Measurements from ENCODE around the gene ASXL1.

The ASXL1 gene

GRCh38 chr20:32325706-32326503, 32.2 kb upstream of the ASXL1 start:
- Histone ChIP-seq H3K9ac (no peak overlapping the region), H4K20me1 (no peaks in the 10 kb centered on the region; a peak in 1 of 22 replicates), H3K27me3 (no peaks in the 10 kb centered on the region), H3K4me2 (no peak overlapping the region), H3K36me3 (peaks cover 22 to 70% (median 37%) of the 10 kb centered on the region in 11 experiments), H3K9me3 (replicated peaks in 1 of 11) (no peaks in the 10 kb centered on the region), H3K27ac (no peak overlapping the region), H3K4me1 (peaks cover 2 to 7% (median 5%) of the 10 kb centered on the region in 10 experiments), H3K4me3 (no peak overlapping the region)
- no peak for TF ChIP-seq Cebpa-rat (IDR thresholded peaks at IDR 0.05)

DNA sequence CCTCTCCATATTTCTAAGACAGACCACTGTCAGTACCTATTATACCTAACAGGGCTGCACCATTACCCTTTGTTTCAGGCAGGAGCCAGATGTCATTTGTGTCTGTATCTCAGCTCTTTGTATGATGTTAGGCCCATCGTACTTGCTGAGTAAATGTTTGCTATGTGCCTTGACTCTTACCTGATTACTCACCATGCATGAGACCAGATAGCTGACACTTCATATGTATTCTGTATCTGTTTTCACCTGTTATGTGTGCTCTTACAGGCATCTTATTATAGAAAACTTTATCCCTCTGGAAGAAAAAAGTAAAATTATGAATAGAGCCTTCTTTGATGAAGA, 31.7 kb upstream of the ASXL1 start:
- Histone ChIP-seq H3K4me1 (peaks cover 8 to 13% (median 11%) of the 10 kb centered on the region in 10 experiments), H3K27ac (no peak overlapping the region), H3K4me3 (no peak overlapping the region), H3K9ac (no peak overlapping the region), H3K4me2 (no peak overlapping the region), H3K27me3 (no peaks in the 10 kb centered on the region), H3K9me3 (replicated peaks in 1 of 11) (no peaks in the 10 kb centered on the region), H4K20me1 (no peaks in the 10 kb centered on the region; a peak in 1 of 22 replicates), H3K36me3 (peaks cover 22 to 72% (median 40%) of the 10 kb centered on the region in 11 experiments)
- no peak for TF ChIP-seq Cebpa-rat (IDR thresholded peaks at IDR 0.05)

DNA sequence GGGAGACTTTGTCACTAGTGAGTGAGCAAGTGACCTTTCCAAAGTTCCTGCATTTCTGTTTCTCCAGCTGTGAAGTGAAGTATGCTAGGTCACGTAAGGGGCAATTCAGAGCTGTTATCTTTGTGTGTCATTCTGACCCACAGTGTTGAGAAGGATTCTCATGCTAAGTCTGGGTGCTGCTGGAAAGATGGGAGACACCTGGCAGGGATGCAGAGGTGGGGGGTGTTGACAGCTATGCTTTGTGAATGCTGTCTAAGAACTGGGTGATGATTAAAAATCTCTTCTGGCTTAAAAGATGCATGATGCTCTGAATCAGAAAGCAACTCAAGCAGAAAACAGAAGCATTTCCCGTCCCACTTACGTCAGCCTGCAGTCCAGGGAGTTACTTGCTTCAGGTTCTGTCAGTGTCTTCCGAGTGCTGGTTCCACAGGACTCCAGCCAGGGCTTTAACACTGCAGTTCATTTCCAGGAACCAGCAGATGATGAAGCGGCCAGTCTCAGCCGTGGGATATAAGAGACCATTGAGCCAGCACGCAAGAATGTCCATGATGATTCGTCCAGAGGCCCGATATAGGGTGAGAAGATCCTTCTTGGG, 30.9 kb upstream of the ASXL1 start:
- H3K27ac ChIP-seq: no peak overlapping the region
- H4K20me1 ChIP-seq: no peaks in the 10 kb centered on the region; a peak in 1 of 22 replicates

GRCh38 chr20:32329817-32330554, 28.1 kb upstream of the ASXL1 start:
- H3K9me3 ChIP-seq (replicated peaks in 1 of 11): no peaks in the 10 kb centered on the region
- H4K20me1 ChIP-seq: no peaks in the 10 kb centered on the region; a peak in 1 of 22 replicates
- no peaks in the 10 kb centered on the region for H3K27me3 ChIP-seq
- H3K4me2 ChIP-seq: peak overlapping the region in 2 of 11 experiments; percentile 54 to 74; a peak in 2 of 22 replicates
- H3K36me3 ChIP-seq: peaks cover 29 to 94% (median 65%) of the 10 kb centered on the region in 11 experiments
- H3K27ac ChIP-seq: no peak overlapping the region
- H3K4me3 ChIP-seq: no peak overlapping the region
- H3K9ac ChIP-seq: no peak overlapping the region
- peaks cover 12 to 46% (median 34%) of the 10 kb centered on the region in 10 experiments for H3K4me1 ChIP-seq
- TF ChIP-seq Cebpa-rat (IDR thresholded peaks at IDR 0.05): no peak

More for the DNA sequence above, 30.9 kb upstream of the ASXL1 start:
- H3K9me3 ChIP-seq (replicated peaks in 1 of 11): no peaks in the 10 kb centered on the region
- H3K9ac ChIP-seq: no peak overlapping the region
- H3K4me1 ChIP-seq: peaks cover 8 to 20% (median 17%) of the 10 kb centered on the region in 10 experiments
- H3K4me3 ChIP-seq: no peak overlapping the region
- H3K27me3 ChIP-seq: no peaks in the 10 kb centered on the region
- H3K36me3 ChIP-seq: peaks cover 22 to 75% (median 47%) of the 10 kb centered on the region in 11 experiments
- H3K4me2 ChIP-seq: no peak overlapping the region
- TF ChIP-seq Cebpa-rat (IDR thresholded peaks at IDR 0.05): no peak

DNA sequence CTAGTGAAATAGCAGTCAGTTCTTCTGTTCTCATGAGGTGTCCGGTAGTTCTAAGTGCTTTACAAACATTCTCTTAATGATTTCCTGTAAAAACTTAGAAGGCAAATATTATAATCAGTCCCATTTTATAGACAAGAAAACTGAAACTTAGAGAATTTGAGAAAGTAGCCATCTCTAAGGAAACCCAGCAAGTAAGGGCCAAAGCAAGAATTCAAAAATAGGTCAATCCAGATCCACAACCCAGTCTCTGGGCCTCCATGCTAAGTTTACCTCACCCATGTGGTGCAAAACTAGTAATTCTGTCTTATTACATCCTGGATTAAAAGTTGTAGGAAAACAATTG, 27.6 kb upstream of the ASXL1 start:
- no peak for TF ChIP-seq Cebpa-rat (IDR thresholded peaks at IDR 0.05)
- Histone ChIP-seq H3K36me3 (peaks cover 29 to 90% (median 65%) of the 10 kb centered on the region in 11 experiments), H4K20me1 (no peaks in the 10 kb centered on the region; a peak in 1 of 22 replicates), H3K4me1 (peaks cover 12 to 50% (median 34%) of the 10 kb centered on the region in 10 experiments), H3K9me3 (replicated peaks in 1 of 11) (no peaks in the 10 kb centered on the region), H3K4me3 (no peak overlapping the region), H3K4me2 (peak overlapping the region in 10 of 11 experiments; percentile 8 to 76 (median 50); a peak in 16 of 22 replicates), H3K27me3 (no peaks in the 10 kb centered on the region), H3K27ac (no peak overlapping the region), H3K9ac (no peak overlapping the region)

DNA sequence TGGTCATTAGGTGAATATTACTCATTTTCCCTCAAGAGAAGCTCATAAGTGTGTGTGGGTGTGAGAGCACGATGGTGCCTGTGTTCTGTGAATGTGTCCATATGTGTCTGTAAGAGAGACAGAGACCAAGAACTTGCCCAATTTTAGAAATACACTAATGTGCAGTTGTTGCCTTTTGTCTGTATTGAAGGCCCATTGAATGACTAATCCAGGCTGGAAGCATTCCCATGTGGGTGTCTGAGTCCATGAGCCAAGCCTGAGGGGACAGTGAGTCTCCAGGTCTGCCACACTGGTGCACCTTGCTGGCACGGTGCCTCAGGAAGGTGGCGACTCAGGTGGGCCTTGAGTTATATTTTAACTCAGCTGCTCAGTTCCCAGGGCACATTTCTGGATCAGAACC, 25.5 kb upstream of the ASXL1 start:
- Histone ChIP-seq H3K4me3 (no peak overlapping the region), H3K27me3 (no peaks in the 10 kb centered on the region), H4K20me1 (no peaks in the 10 kb centered on the region; a peak in 1 of 22 replicates), H3K27ac (no peak overlapping the region), H3K9me3 (replicated peaks in 1 of 11) (no peaks in the 10 kb centered on the region), H3K36me3 (peaks cover 19 to 71% (median 51%) of the 10 kb centered on the region in 11 experiments), H3K4me1 (peaks cover 19 to 69% (median 50%) of the 10 kb centered on the region in 10 experiments), H3K4me2 (peak overlapping the region in 3 of 11 experiments; percentile 2 to 53 (median 7); a peak in 3 of 22 replicates), H3K9ac (no peak overlapping the region)
- TF ChIP-seq Cebpa-rat (IDR thresholded peaks at IDR 0.05): no peak

DNA sequence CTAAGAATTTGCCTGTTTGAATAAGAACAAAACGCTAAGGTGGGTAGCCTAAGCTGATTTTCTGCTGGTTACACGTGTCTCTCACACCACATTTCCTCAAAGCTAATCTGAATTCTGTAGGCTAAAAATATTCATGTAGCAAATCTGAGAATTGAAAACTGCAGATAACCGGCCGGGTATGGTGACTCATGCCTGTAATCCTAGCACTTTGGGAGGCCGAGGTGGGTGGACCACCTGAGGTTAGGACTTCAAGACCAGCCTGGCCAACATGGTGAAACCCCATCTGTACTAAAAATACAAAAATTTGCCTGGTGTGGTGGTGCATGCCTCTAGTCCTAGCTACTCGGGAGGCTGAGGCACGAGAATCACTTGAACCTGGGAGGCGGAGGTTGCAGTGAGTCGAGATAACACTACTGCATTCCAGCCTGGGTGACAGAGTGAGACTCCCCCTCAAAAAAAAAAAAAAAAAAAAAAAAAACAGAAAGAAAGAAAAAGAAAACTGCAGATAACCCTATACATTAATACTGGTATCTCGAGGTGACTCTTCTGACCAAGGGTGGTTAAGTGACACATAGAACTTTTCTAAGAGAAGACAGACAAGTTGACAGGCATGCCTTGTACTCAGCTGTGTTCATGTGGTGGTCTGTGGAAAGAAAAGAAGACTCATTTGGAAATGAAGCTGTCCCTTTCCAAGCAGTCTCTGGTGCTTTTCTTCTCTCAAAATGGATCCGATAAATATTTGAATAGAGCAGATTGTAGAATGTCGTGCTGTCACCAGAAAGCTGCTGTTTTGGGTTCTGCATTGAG, 24.7 kb upstream of the ASXL1 start:
- Histone ChIP-seq H3K9me3 (replicated peaks in 1 of 11) (no peaks in the 10 kb centered on the region), H3K4me3 (no peak overlapping the region), H4K20me1 (no peaks in the 10 kb centered on the region; a peak in 1 of 22 replicates), H3K27ac (no peak overlapping the region), H3K36me3 (peaks cover 15 to 65% (median 48%) of the 10 kb centered on the region in 11 experiments), H3K4me1 (peaks cover 27 to 76% (median 58%) of the 10 kb centered on the region in 10 experiments), H3K9ac (no peak overlapping the region), H3K4me2 (peak overlapping the region in 3 of 11 experiments; percentile 2 to 20 (median 18); a peak in 3 of 22 replicates), H3K27me3 (no peaks in the 10 kb centered on the region)
- TF ChIP-seq Cebpa-rat (IDR thresholded peaks at IDR 0.05): no peak

Measured in BLaER1 treated with 17β-estradiol and CSF1 and Interleukin-3, amounts not matched to agents 10 nM and 100 nM (cell line).